ENCODE measurements around the gene PPP1R27.

DNA sequence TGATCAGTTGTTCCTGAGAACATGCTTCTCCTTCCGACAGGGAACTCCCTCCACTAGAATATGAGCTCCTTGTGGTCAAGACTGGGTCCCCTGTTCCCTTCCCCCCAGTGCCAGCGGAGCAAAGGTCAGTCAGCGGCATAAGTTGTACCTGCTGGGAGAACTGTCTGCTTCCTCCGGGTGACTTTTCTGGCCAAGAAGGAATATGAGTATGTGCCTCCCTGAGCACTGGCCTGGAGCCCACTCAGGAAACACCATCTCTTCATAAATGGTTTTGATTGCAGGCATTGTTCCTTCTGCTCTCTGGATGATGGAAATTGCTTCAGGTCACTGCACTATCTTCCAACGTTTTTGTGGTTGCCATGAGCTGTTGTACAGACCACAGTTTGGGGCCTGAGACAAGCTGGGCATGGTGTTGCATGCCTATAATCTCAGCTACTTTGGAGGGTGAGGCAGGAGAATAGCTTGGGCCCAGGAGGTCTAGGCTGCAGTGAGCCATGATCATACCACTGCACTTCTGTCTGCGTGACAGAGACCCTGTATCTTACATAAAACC, 28.3 kb upstream of the PPP1R27 start:
- TF ChIP-seq, protein P1, sequence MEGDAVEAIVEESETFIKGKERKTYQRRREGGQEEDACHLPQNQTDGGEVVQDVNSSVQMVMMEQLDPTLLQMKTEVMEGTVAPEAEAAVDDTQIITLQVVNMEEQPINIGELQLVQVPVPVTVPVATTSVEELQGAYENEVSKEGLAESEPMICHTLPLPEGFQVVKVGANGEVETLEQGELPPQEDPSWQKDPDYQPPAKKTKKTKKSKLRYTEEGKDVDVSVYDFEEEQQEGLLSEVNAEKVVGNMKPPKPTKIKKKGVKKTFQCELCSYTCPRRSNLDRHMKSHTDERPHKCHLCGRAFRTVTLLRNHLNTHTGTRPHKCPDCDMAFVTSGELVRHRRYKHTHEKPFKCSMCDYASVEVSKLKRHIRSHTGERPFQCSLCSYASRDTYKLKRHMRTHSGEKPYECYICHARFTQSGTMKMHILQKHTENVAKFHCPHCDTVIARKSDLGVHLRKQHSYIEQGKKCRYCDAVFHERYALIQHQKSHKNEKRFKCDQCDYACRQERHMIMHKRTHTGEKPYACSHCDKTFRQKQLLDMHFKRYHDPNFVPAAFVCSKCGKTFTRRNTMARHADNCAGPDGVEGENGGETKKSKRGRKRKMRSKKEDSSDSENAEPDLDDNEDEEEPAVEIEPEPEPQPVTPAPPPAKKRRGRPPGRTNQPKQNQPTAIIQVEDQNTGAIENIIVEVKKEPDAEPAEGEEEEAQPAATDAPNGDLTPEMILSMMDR (optimal IDR thresholded peaks at IDR 0.05 in 1 of 3, IDR thresholded peaks at IDR 0.05 in 1 of 3, conservative IDR thresholded peaks at IDR 0.05 in 1 of 3; ENCODE audit: extremely low read depth in 1 of 3, insufficient read depth in 2 of 3, low read length in 3 of 3) = no peak
- no peak for TF ChIP-seq EZH2 (IDR thresholded peaks at IDR 0.05; ENCODE audit: low read length)

Data from keratinocyte (primary cell).